ENCODE results near the gene FBXO36. TPM values are rescaled to one million over a fixed set of nuclear protein-coding genes. Genes with fewer than 3 reads are reported as not detected.
"Not testable (repeated sequence)": the region's sequence is repeated elsewhere in the genome, so short reads cannot be mapped to it uniquely, and the experiment has no call there.

Gene FBXO36
- total and polyA plus RNA-seq, 2 donors (not counting 1 experiment from before 2014, with no cell fraction given): 3.5 to 5.0 TPM

DNA sequence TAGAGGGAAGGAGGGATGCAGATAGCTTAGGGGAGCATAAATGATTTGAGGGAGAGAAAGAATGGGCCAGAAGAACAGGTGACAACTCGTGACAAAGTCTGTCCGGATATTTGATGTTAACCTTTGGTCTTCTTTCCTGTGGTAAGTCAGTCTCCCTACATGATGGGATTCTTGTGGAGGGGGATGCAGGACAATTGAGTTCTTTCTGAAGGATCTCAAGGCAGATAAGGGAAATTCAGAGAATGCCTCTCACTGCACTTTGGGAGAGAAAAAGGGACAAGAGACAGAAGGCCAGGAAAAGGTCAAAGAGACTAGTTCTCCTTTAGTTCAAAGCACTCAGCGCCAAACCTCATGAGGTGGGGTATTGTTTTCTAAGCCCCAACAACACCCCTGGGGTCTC lies 34.2 kb downstream of the FBXO36 start:
- Histone ChIP-seq H3K36me3 (ENCODE audit: control insufficient read depth, insufficient read depth, low read length) (no peaks in the 10 kb centered on the region), H4K20me1 (ENCODE audit: control insufficient read depth, extremely low read depth, insufficient read depth, low read length) (no peaks in the 10 kb centered on the region), H3K4me2 (ENCODE audit: extremely low read depth, insufficient read depth, low read length) (no peak overlapping the region), H3K4me3 (replicated peaks in 1 of 4; ENCODE audit: control extremely low read depth in 1 of 4, insufficient read depth in 1 of 4, low read depth in 3 of 4, low read length in 4 of 4) (no peak overlapping the region), H3K79me2 (ENCODE audit: control insufficient read depth, insufficient read depth, low read length) (no peaks in the 10 kb centered on the region), H3K4me1 (ENCODE audit: control insufficient read depth, extremely low read depth, insufficient read depth, low read length) (no peaks in the 10 kb centered on the region), H3K9me3 (ENCODE audit: control insufficient read depth, insufficient read depth, low read depth, low read length) (no peaks in the 10 kb centered on the region), H2AFZ (ENCODE audit: low read length) (no peak overlapping the region), H3K9ac (ENCODE audit: insufficient read depth, low read length) (no peak overlapping the region), H3K27ac (ENCODE audit: insufficient read depth, low read length) (no peak overlapping the region), H3K27me3 (ENCODE audit: control insufficient read depth, insufficient read depth, low read length) (no peaks in the 10 kb centered on the region)
- TF ChIP-seq CTCF (conservative IDR thresholded peaks at IDR 0.05 in 1 of 2, IDR thresholded peaks at IDR 0.05 in 1 of 2; ENCODE audit: low read depth in 1 of 2, low read length in 2 of 2) (no peak), EZH2 (IDR thresholded peaks at IDR 0.05; ENCODE audit: low read length, missing control alignments) (no peak)
- no peak for DNase-seq (ENCODE audit: low read depth in 2 of 2)

DNA sequence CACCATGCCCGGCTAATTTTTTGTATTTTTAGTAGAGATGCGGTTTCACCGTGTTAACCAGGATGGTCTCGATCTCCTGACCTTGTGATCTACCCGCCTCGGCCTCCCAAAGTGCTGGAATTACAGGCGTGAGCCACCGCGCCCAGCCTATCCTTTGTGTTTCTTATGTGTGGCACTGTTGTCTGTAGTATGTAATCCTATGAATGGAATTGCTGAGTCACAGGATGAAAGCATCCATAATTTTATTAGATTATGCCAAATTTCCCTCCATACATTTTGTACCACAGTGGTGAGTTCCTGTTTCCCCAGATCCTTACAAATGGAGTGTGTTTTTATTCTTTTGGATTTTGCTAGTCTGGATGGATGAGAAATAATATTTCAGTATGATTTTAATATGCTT lies 41.3 kb downstream of the FBXO36 start:
- H4K20me1 ChIP-seq (ENCODE audit: control insufficient read depth, extremely low read depth, insufficient read depth, low read length); H3K4me1 ChIP-seq (ENCODE audit: control insufficient read depth, extremely low read depth, insufficient read depth, low read length); H3K4me3 ChIP-seq (replicated peaks in 1 of 4; ENCODE audit: control extremely low read depth in 1 of 4, insufficient read depth in 1 of 4, low read depth in 3 of 4, low read length in 4 of 4); H3K27ac ChIP-seq (ENCODE audit: insufficient read depth, low read length); H3K4me2 ChIP-seq (ENCODE audit: extremely low read depth, insufficient read depth, low read length); H3K9me3 ChIP-seq (ENCODE audit: control insufficient read depth, insufficient read depth, low read depth, low read length); H3K36me3 ChIP-seq (ENCODE audit: control insufficient read depth, insufficient read depth, low read length); H2AFZ ChIP-seq (ENCODE audit: low read length); H3K79me2 ChIP-seq (ENCODE audit: control insufficient read depth, insufficient read depth, low read length); H3K9ac ChIP-seq (ENCODE audit: insufficient read depth, low read length); H3K27me3 ChIP-seq (ENCODE audit: control insufficient read depth, insufficient read depth, low read length): not testable (repeated sequence)
- peak; percentile 7 to 8 for DNase-seq (ENCODE audit: low read depth in 2 of 2)

DNA sequence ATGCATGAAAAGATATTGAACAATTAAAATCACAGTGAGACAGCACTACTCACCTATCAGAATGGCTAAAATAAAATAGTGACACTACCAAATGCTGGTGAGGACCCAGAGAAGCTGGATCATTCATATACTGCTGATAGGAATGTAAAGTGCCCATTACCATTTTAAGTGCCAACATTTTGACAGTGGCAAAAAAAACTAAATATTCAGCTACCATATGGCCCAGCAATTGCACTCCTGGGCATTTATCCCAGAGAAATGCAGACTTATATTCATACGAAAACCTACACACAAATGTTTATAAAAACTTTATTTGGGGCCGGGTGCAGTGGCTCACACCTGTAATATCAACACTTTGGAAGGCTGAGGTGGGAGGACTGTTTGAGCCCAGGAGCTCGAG lies 47.6 kb downstream of the FBXO36 start:
- no peak for TF ChIP-seq EZH2 (IDR thresholded peaks at IDR 0.05; ENCODE audit: low read length, missing control alignments)
- TF ChIP-seq CTCF (conservative IDR thresholded peaks at IDR 0.05 in 1 of 2, IDR thresholded peaks at IDR 0.05 in 1 of 2; ENCODE audit: low read depth in 1 of 2, low read length in 2 of 2): no peak
- DNase-seq (ENCODE audit: low read depth in 2 of 2): no peak
- Histone ChIP-seq H3K4me2 (ENCODE audit: extremely low read depth, insufficient read depth, low read length) (no peak overlapping the region), H3K4me1 (ENCODE audit: control insufficient read depth, extremely low read depth, insufficient read depth, low read length) (no peaks in the 10 kb centered on the region), H3K9ac (ENCODE audit: insufficient read depth, low read length) (no peak overlapping the region), H3K4me3 (replicated peaks in 1 of 4; ENCODE audit: control extremely low read depth in 1 of 4, insufficient read depth in 1 of 4, low read depth in 3 of 4, low read length in 4 of 4) (no peak overlapping the region), H3K79me2 (ENCODE audit: control insufficient read depth, insufficient read depth, low read length) (no peaks in the 10 kb centered on the region), H3K27me3 (ENCODE audit: control insufficient read depth, insufficient read depth, low read length) (no peaks in the 10 kb centered on the region), H3K9me3 (ENCODE audit: control insufficient read depth, insufficient read depth, low read depth, low read length) (no peaks in the 10 kb centered on the region), H3K27ac (ENCODE audit: insufficient read depth, low read length) (no peak overlapping the region), H4K20me1 (ENCODE audit: control insufficient read depth, extremely low read depth, insufficient read depth, low read length) (no peaks in the 10 kb centered on the region), H3K36me3 (ENCODE audit: control insufficient read depth, insufficient read depth, low read length) (no peaks in the 10 kb centered on the region), H2AFZ (ENCODE audit: low read length) (no peak overlapping the region)

All from fibroblast of lung (primary cell).